ENCODE data around the gene AFF3. TPM values are rescaled to one million over a fixed set of nuclear protein-coding genes. Genes with fewer than 3 reads are reported as not detected.

Gene AFF3
- total and polyA plus RNA-seq, 2 of the 8 experiments (the other 6 are each of a cell fraction or from before 2014, with no cell fraction given) = 0.27 to 3.0 TPM

- no peak overlapping the region for H3K4me2 ChIP-seq (ENCODE audit: insufficient read depth in 1 of 2, low read depth in 2 of 2, low read length in 2 of 2)
- no peak overlapping the region for H4K91ac ChIP-seq (replicated peaks; ENCODE audit: insufficient read length, low read length)
- no peaks in the 10 kb centered on the region for H4K20me1 ChIP-seq (replicated peaks in 1 of 2; ENCODE audit: control insufficient read depth in 1 of 2, insufficient read depth in 2 of 2, low read length in 2 of 2)
- no peak overlapping the region for H3K4ac ChIP-seq (replicated peaks; ENCODE audit: insufficient read length, low read depth, low read length)
- no peak overlapping the region for H3K27ac ChIP-seq (ENCODE audit: low read depth, low read length)
- H2AK5ac ChIP-seq (ENCODE audit: low read depth, low read length) = no peak overlapping the region
- 92% methylated on average over 1 of the region's 1 CpG; no CpG with 5 or more reads in 1 of the 2 experiments for WGBS, 2 experiments (ENCODE audit: extremely low coverage in 1 of 2, insufficient coverage in 1 of 2, insufficient read length in 1 of 2, insufficient replicate concordance in 2 of 2, low coverage in 1 of 2, low lambda C conversion rate in 2 of 2, missing lambda C conversion rate in 1 of 2)
- H3K79me2 ChIP-seq (ENCODE audit: control insufficient read depth in 1 of 2, insufficient read depth in 2 of 2, low read length in 2 of 2) = no peaks in the 10 kb centered on the region
- H2AFZ ChIP-seq (ENCODE audit: low read length) = no peak overlapping the region
- POLR2A ChIA-PET (ENCODE audit: partially characterized antibody) = no interaction called here
- H3K4me3 ChIP-seq (ENCODE audit: extremely low read depth in 1 of 4, insufficient read depth in 2 of 4, low read depth in 3 of 4, low read length in 4 of 4) = no peak overlapping the region
- DNase-seq (ENCODE audit: low read depth in 1 of 2, low spot score in 2 of 2) (no peak), FAIRE-seq (no peak)
- no peaks in the 10 kb centered on the region for H3K9me3 ChIP-seq (ENCODE audit: insufficient read depth in 2 of 2, low read depth in 1 of 2, low read length in 1 of 2)
- H3K56ac ChIP-seq (replicated peaks; ENCODE audit: insufficient read length, low read depth, low read length) = no peak overlapping the region
- H2BK20ac ChIP-seq (ENCODE audit: low read length) = no peak overlapping the region
- H4K5ac ChIP-seq (ENCODE audit: insufficient read length, low read depth, low read length) = no peak overlapping the region
- H3K9ac ChIP-seq (replicated peaks in 1 of 4; ENCODE audit: extremely low read depth in 1 of 4, low read depth in 3 of 4, low read length in 3 of 4) = no peak overlapping the region
- CTCF ChIA-PET (ENCODE audit: partially characterized antibody) = interaction anchor here (1.3 kb wide), 1 partner anchor 14 kb away, joined by 3 read pairs; no protein-coding TSS in a partner anchor
- no peaks in the 10 kb centered on the region for H3K27me3 ChIP-seq (replicated peaks in 1 of 4; ENCODE audit: control insufficient read depth in 3 of 4, extremely low read depth in 1 of 4, insufficient read depth in 3 of 4, low read length in 3 of 4)
- H3K14ac ChIP-seq (ENCODE audit: insufficient read length) = no peak overlapping the region
- H2BK5ac ChIP-seq (ENCODE audit: low read depth, low read length) = no peak overlapping the region
- H3K4me1 ChIP-seq (replicated peaks in 1 of 4; ENCODE audit: control insufficient read depth in 3 of 4, insufficient read depth in 4 of 4, low read length in 3 of 4) = no peaks in the 10 kb centered on the region
- H3K36me3 ChIP-seq (ENCODE audit: control insufficient read depth in 2 of 4, insufficient read depth in 4 of 4, low read length in 3 of 4) = no peaks in the 10 kb centered on the region
- no peak overlapping the region for H2BK12ac ChIP-seq (ENCODE audit: low read depth, low read length)
- no peaks in the 10 kb centered on the region for H3K79me1 ChIP-seq (ENCODE audit: low read depth, low read length)
- H3K23ac ChIP-seq (ENCODE audit: insufficient read length) = no peak overlapping the region
- no peak overlapping the region for H4K8ac ChIP-seq (ENCODE audit: extremely low read depth, insufficient read depth, low read length)
- no peak overlapping the region for H2BK15ac ChIP-seq (ENCODE audit: low read length)
- H3K23me2 ChIP-seq (ENCODE audit: low read depth, low read length) = no peaks in the 10 kb centered on the region; the same call in 1 of the 2 replicates
- no peak overlapping the region for H3K18ac ChIP-seq (ENCODE audit: extremely low read depth, low read length)
- H2BK120ac ChIP-seq (replicated peaks; ENCODE audit: low read depth, low read length) = no peak overlapping the region
- no peak for TF ChIP-seq ASH2L (IDR thresholded peaks at IDR 0.05; ENCODE audit: low read length)
- TF ChIP-seq KDM1A (IDR thresholded peaks at IDR 0.05; ENCODE audit: borderline replicate concordance, low read length) = no peak
- no peak for TF ChIP-seq SIN3A (conservative IDR thresholded peaks at IDR 0.05 in 1 of 2, IDR thresholded peaks at IDR 0.05 in 1 of 2; ENCODE audit: low read depth in 1 of 2, low read length in 2 of 2)
- TF ChIP-seq EP300 (IDR thresholded peaks at IDR 0.05; ENCODE audit: borderline replicate concordance in 1 of 2, low read depth in 2 of 2, low read length in 2 of 2) = no peak
- TF ChIP-seq PHF8 (conservative IDR thresholded peaks at IDR 0.05; ENCODE audit: low read depth, low read length) = no peak
- no peak for TF ChIP-seq JUND (IDR thresholded peaks at IDR 0.05; ENCODE audit: low read length)
- TF ChIP-seq SP2 (IDR thresholded peaks at IDR 0.05; ENCODE audit: low read length) = no peak
- TF ChIP-seq SAP30 (IDR thresholded peaks at IDR 0.05; ENCODE audit: insufficient read depth, insufficient replicate concordance, low read length) = no peak
- TF ChIP-seq ATF2 (IDR thresholded peaks at IDR 0.05; ENCODE audit: low read length) = no peak
Observed at GRCh38 chr2:99802734-99803133, 339.7 kb downstream of the AFF3 start.
